ENCODE data around the gene LRRN3. TPM values are rescaled to one million over a fixed set of nuclear protein-coding genes. Genes with fewer than 3 reads are reported as not detected.

The LRRN3 gene
- total RNA-seq, 6 experiments from 2014 or later, result 0.19 to 0.31 (median 0.22) TPM; not detected in 2

DNA sequence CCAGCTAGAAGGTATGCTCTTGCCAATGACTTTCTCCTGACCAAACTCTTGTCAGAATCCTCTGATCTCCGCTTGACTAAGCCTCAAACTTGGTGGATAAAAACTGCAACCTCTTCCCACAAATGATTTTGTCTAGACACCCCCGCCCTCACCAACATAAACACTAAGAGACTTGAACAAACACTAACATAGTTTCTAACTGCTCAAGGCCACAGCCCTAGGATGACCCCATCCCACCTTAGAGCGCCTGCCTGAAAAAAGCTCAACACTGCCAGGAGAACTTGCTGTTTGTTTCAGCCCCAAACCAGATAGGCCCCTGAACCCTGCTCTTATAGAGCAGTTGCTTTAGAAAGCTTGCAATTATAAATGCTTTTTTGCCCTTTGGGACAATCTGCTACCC lies 71.8 kb downstream of the LRRN3 start:
- TF ChIP-seq POLR2A (IDR thresholded peaks at IDR 0.05), result no peak
- TF ChIP-seq, protein P1, sequence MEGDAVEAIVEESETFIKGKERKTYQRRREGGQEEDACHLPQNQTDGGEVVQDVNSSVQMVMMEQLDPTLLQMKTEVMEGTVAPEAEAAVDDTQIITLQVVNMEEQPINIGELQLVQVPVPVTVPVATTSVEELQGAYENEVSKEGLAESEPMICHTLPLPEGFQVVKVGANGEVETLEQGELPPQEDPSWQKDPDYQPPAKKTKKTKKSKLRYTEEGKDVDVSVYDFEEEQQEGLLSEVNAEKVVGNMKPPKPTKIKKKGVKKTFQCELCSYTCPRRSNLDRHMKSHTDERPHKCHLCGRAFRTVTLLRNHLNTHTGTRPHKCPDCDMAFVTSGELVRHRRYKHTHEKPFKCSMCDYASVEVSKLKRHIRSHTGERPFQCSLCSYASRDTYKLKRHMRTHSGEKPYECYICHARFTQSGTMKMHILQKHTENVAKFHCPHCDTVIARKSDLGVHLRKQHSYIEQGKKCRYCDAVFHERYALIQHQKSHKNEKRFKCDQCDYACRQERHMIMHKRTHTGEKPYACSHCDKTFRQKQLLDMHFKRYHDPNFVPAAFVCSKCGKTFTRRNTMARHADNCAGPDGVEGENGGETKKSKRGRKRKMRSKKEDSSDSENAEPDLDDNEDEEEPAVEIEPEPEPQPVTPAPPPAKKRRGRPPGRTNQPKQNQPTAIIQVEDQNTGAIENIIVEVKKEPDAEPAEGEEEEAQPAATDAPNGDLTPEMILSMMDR (IDR thresholded peaks at IDR 0.05), result no peak
- Histone ChIP-seq H3K27me3 (no peaks in the 10 kb centered on the region), H3K4me3 (no peak overlapping the region), H3K4me1 (no peaks in the 10 kb centered on the region), H3K9me3 (no peaks in the 10 kb centered on the region), H3K27ac (no peak overlapping the region), H3K36me3 (no peaks in the 10 kb centered on the region)
- DNase-seq (no peak), ATAC-seq (no peak)
- intact Hi-C loops (cut with DNase I), result no loop called here
- WGBS (ENCODE audit: insufficient coverage, low coverage, low lambda C conversion rate, missing lambda C conversion rate), result 96% methylated on average over 3 of the region's 3 CpGs

DNA sequence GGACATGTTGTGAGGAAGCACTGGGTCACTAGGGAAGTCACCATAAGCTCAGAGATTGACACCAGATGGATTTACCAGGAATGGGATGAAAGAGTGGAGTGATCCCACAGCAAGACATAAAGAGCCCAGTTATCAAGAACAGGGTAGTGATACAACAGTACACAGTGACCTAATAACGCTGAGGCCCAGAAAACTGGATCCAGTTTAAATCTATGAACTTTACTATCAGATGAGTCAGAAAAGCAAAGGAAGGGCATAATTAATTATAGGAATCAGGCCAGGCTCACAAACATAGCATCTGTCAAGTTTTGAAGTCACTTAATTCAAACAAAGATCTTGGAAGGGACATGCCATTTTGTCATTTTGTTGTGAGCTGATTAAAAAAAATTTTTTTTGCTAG lies 73.5 kb downstream of the LRRN3 start:
- Histone ChIP-seq H3K4me1 (no peaks in the 10 kb centered on the region), H3K27me3 (no peaks in the 10 kb centered on the region), H3K27ac (no peak overlapping the region), H3K36me3 (no peaks in the 10 kb centered on the region), H3K4me3 (no peak overlapping the region), H3K9me3 (no peaks in the 10 kb centered on the region)
- intact Hi-C loops (cut with DNase I), result no loop called here
- ATAC-seq, result no peak
- no peak for TF ChIP-seq POLR2A (IDR thresholded peaks at IDR 0.05)
- TF ChIP-seq, protein P1 (IDR thresholded peaks at IDR 0.05), result no peak
- whole genome bisulfite sequencing (ENCODE audit: insufficient coverage, low coverage, low lambda C conversion rate, missing lambda C conversion rate), result 73% methylated on average over 1 of the region's 1 CpG
- no peak for DNase-seq

DNA sequence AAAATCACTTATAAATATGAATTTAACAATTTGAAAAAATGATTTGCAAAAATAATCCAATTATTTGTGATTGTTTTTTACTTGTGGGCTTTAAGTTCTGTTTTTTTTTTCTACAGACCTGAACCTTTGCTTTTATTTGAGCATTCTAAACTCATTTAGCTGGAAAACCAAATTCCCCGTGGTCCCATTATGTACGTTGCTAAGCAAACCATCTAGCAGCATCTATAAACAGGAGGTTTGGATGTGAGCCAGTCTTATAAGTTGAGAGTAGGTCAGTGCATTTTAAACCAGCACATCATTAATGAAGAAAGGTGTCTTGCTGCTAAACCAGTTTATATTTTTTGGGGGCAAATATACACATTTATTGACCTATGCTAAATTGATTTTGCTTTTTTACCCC lies 77.3 kb downstream of the LRRN3 start:
- intact Hi-C loops (cut with DNase I), result no loop called here
- Histone ChIP-seq H3K9me3 (no peaks in the 10 kb centered on the region), H3K36me3 (no peaks in the 10 kb centered on the region), H3K4me3 (no peak overlapping the region), H3K4me1 (no peaks in the 10 kb centered on the region), H3K27me3 (no peaks in the 10 kb centered on the region), H3K27ac (no peak overlapping the region)
- TF ChIP-seq, protein P1 (IDR thresholded peaks at IDR 0.05), result no peak
- TF ChIP-seq POLR2A (IDR thresholded peaks at IDR 0.05), result no peak
- WGBS (ENCODE audit: insufficient coverage, low coverage, low lambda C conversion rate, missing lambda C conversion rate), result 75% methylated on average over 2 of the region's 2 CpGs
- DNase-seq (no peak), ATAC-seq (no peak)

DNA sequence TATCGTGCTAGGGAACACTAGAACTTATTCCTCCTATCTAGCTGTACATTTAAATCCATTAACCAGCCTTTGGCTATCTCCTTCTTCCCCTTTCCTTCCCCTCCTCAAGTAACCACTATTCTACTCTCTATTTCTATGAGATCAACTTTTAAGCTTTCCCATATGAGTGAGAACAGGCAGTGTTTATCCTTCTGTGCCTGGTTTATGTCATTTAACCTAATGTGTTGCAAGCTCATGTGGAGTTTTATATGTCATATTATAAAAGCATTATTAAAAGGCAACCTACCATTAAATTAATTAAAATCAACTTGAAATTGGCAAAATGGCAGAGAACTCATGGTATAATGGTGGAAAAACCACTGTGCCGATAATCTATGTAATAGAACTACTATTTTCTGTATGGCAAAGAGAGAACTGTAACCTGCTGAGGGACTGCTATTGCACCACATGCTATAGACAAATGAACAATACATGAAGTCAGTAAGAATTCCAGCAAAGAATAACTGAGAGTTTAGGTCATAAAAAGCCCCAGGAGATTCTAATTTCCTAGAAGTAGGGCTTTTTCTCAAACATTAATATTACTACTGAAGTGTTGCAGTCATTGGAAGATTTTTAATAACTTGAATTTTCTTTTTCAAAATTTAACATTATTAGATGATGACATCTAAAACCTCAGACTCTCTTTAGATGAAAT lies 81.8 kb downstream of the LRRN3 start:
- no peak for ATAC-seq
- intact Hi-C loops (cut with DNase I), result no loop called here
- no peak overlapping the region for H3K27ac ChIP-seq
- no peaks in the 10 kb centered on the region for H3K36me3 ChIP-seq
- no peak overlapping the region for H3K4me3 ChIP-seq
- no peaks in the 10 kb centered on the region for H3K4me1 ChIP-seq
- DNase-seq, result no peak
- TF ChIP-seq, protein P1 (IDR thresholded peaks at IDR 0.05), result no peak
- no peak for TF ChIP-seq POLR2A (IDR thresholded peaks at IDR 0.05)
- H3K27me3 ChIP-seq, result no peaks in the 10 kb centered on the region
- 84% methylated on average over 2 of the region's 2 CpGs for WGBS (ENCODE audit: insufficient coverage, low coverage, low lambda C conversion rate, missing lambda C conversion rate)
- H3K9me3 ChIP-seq, result no peaks in the 10 kb centered on the region

All from right lobe of liver (tissue), 6 donors.